SK-MEL-5 (cell line): ENCODE measurements around the gene BAAT. TPM values are rescaled to one million over a fixed set of nuclear protein-coding genes. Genes with fewer than 3 reads are reported as not detected.
"Not testable (repeated sequence)": the region's sequence is repeated elsewhere in the genome, so short reads cannot be mapped to it uniquely, and the experiment has no call there.

Experiments
- DNase-seq: peaks from one replicate; pipeline ENCODE4 v3.0.0-alpha.2; 2016; ENCODE audit warnings: low read depth, low spot score
- in situ Hi-C: cut with HindIII; loops from 2 replicates; pipeline ENCODE4 v1.10.0; 2016; ENCODE audit warnings: low sequenced_read_pairs, high pct_unique_total_duplicates, low pct_unique_long_range_greater_than_20kb
- polyA plus RNA-seq, 2 experiments: library from polyadenylated mRNA; depleted of rRNA; stranded (reverse); fragments of >200 nt; gene quantifications; 2 replicates each; pipeline ENCODE4 v1.2.3, GENCODE V29; 2015
- total RNA-seq: library from RNA; depleted of rRNA; stranded (reverse); fragments of >200 nt; shearing (Covaris generic); gene quantifications from 2 replicates; pipeline ENCODE4 v1.2.3, GENCODE V29; 2014; rRNA removed

BAAT gene
- total RNA-seq: 0.53 and 0.85 TPM in 2 replicates
- polyA plus RNA-seq (2015; cell fraction: cytosol; rRNA removed): 0.40 TPM in 1 of 2 replicates, not detected in the other
- polyA plus RNA-seq (2015; cell fraction: nucleus; rRNA removed): 0.28 and 0.50 TPM in 2 replicates

DNA sequence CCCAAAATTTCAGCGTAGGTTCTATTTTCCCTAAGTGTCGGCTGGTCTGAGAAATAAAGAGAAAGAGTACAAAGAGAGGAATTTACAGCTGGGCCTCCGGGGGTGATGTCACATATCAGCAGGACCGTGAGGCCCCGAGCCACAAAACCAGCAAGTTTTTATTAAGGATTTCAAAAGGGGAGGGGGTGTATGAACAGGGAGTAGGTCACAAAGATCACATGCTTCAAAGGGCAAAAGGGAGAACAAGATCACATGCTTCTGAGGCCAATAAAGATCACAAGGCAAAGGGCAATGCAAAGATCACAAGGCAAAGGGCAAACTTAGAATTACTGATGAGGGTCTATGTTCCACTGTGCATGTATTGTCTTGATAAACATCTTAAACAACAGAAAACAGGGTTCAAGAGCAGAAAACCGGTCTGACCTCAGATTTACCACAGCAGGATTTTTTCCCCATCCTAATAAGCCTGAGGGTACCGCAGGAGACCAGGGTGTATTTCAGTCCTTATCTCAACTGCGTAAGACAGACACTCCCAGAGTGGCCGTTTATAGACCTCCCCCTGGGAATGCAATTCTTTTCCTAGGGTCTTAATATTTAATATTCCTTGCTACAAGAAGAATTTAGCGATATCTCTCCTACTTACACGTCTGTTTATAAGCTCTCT lies at the start of gene BAAT:
BAAT (minus strand) TSS at position 134 of the 664 bp plus-strand sequence. CDS start 13,602 bp downstream, outside the sequence.
- DNase-seq, in situ Hi-C loops: not testable (repeated sequence)

DNA sequence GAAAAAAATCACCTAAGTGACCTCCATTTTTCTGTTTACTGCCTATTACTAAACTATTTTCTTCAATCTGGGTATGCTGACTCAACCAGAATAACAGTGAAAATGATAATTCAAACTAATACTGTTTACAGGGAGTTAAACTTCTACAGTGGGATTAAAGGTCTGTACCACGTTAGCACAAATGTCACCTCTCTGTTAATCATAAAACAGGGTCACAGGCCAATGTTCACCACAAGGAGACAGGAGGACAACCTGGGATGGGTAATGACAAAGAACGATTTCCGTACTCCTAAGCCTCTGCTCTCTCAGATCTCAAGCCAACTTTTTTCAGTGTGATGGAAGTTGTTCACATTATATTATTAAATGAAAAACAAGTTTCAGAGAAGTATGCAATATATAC lies 48.4 kb upstream of the BAAT start:
- in situ Hi-C loops: no loop called here
- no peak for DNase-seq

DNA sequence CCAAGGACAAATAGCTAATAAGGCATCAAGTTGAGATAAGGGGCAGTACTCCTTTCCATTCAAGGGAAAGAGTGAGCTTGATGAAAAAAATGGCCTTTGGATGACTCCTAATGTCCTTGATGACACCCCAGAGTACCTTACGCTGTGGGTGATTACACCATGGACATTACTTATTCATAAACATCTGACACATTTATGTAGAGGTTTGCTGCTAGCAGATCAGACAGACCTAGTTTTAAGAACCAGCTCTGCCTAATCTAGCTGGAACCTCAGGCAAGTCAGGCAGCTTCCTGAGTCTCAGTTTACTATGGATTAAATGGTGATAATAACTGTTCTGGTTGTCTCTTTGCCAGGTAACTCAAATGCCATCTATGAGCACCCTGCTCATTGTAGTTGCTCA lies 47.9 kb upstream of the BAAT start:
- DNase-seq: no peak
- in situ Hi-C loops: no loop called here

DNA sequence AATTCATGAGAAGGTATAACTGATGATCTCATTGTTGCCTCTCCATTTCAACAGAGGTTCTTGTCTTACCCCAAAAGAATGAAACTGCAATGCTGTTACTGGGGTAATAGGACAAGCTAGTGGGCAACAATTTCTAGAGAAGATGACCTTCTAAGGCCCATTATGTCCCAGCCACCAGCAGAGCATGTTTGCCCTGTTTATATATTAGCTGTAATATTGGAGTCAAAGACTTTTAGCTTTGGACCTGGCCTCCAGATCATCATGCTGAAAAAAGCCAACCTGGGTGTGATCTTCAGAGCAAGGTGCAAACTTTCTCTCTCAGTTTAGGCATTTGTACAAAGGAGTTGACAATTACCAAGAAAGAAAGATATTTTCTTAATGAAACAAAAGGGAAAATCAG lies 47.4 kb upstream of the BAAT start:
- in situ Hi-C loops: no loop called here
- no peak for DNase-seq

DNA sequence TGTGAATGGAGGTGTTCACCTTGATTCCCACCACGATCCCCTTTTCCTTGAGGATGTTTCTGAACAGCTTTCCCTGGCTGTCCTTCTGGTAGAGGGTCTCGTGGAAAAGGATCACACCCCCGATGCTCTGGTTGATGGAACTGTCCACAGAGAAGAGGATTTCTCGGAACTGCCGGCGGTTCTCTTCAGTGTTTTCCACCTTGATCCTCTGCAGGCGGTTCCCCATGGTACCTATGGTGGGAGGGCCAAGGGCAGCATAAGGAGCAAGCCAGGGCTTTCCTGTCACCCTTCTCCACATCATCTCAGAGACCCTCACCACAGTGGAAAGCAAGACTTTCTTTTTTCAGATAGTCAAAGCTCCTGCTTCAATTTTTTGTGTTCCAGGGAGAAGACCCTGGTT lies 44.9 kb upstream of the BAAT start:
- in situ Hi-C loops: no loop called here

DNA sequence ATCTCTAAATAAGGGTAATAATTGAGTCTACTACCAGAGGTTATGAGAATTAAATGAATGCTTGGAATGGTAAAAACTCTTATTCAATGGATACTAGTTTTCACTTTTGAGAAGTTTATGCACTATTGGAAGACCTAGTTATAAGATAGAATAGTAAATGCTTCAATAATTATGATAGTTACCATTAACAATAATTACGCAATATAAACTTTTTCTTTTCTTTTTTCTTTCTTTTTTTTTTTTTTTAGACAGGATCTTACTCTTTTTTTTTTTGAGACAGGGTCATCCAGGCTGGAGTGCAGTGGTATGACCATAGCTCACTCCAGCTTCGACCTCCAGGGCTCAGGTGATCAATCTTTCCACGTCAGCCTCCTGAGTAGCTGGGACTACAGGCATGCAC lies 44.1 kb upstream of the BAAT start:
- in situ Hi-C loops: no loop called here
- DNase-seq: no peak

More for the DNA sequence above, 44.9 kb upstream of the BAAT start:
- no peak for DNase-seq

DNA sequence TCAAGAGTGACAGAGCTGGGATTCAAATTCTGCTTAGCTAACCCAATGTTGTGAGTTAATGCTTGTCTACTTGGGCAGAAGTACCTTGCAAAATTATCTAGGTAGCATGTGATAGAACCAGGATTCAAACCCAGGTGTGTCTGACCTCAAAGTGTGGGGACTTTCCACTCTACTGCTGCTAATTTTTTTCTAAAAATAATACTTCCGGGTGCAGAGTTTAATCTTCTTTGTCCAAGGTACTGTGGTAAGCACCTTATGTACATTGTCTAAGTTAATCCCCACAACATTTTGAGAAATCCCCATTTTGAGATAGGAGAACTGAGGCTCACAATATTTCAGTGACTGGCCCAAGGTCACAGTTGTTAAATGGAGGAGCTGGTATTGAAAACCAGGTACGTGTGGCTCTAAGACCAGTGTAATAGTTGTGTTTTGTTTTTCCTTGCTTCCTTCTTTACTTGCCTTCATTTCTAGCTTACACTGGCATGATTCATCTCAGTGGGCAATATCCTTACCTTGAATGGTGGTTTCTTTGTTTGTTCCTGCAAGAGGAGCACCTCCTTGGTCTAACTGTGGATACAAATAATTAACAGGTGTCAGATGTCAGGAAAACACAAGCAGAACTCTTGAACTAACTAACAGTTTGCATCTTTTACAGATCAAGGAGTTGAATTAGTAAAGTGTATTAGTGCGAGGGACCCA lies 43.3 kb upstream of the BAAT start:
- no peak for DNase-seq
- in situ Hi-C loops: no loop called here

DNA sequence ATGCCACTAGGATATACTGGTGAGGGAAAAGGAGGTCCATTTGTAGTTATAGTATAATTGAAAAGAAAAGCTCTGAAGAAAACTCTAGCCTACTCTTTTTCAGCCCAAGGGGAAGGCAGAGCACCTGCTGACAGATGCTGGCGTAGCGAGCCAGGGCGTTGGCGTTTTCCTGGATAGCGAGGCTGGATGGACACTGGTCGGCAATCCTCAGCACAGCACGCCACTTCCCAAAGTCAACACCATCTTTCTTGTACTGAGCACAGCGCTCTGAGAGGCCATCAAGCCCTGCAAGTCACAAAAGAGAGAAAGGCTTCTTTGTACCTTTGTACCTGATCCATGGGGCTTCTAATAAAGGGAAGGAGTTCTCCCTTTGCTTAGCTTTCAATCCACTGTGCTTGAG lies 42.6 kb upstream of the BAAT start:
- no peak for DNase-seq
- in situ Hi-C loops: no loop called here

DNA sequence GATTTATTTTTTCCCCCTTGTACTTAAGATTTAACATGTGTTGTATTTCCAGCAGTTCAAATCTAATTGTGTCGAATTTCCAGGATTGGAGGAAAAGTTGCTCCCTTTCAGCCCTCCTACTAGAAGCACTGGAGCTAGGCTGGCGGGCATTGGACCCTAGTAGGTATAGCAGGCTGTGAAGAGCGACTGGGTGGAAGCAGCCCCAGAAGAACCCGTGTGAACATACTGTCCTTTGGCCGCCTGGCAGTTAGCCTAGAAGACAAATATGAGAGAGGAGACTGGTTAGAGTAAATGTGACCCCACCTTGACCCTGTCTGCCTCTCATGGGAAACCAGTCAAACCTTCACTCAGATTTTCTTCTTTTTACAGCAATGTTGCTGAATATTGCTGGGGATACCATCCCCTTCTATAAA lies 36.9 kb upstream of the BAAT start:
- DNase-seq: no peak
- in situ Hi-C loops: no loop called here

DNA sequence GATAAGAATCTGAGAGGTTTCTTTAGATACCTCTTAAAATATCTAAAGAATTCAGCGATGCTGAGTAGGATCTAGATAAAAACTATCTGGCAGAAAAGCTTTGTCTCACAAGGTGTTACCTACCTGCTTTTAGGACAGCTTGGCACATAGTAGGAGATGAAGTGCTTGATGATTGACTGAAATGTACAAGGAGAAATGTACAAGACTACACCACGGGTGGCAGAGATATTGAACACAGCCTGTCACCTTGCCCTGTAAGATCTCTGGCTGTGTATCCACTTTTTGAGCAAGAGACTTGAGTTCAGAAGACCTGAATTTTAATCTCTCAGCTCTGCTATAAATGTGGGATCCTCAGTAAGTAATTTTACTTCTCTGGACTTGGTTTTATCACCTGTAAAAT lies 35.1 kb upstream of the BAAT start:
- in situ Hi-C loops: no loop called here
- no peak for DNase-seq

DNA sequence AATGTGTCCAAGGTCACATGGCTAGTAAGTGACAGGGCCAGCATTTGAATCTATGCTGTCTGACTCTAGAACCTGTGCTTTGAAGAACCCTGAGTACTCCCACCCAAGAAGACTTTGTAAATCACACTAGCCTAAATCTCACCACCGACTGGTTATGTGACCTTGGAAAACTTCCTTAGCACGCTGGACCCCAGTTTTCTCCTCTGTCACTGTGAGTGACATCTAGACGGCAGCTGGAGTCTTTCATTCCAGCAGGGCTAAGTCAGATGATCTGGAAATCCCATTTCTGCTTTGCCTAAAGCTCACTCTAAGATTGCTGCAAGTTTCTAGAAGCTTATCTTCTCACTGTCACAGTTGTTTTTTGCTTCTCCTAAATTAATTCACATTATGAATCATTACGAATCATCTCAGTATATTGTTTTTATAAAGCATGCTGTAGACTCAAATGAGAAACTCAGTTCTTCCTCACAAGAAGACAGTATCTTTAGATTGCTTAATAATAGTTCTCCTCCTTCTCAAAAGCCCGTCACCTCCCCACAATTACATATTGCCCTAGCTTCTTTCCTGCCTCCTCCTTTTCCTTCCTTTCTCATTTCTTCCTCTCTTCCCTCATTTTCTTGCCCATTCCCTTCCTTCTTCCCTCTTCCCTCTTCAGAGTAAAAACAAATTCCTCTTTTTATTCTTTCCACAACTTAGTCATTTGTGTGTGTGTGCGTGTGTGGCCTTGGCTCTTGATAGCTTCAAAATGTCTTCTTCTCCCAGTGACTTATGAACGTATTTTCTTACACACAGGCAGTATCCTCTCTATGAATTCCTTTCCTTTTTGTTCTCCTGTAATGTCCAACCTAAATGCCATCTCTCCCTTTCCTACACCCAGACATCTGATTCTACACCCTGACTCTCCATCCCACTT lies 34.0 kb upstream of the BAAT start:
- in situ Hi-C loops: no loop called here
- no peak for DNase-seq

DNA sequence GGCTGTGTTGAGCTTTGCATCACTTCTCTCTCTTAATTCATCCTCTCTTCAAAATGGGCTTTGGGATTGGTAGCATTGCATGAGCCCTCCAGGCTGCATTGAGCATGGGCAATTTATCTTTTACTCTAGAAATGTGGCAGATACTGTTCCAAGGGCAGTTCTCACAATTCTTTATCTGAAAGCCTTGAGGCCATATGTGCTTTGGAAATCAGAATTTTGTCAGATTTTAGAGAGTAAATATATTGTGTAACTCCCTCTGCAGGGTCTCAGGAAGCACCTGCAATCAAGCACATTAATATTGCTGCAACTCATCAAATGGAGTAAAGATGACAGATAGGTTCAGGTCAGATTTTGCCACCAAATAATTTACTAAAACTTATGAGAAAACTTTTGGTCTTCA lies 33.2 kb upstream of the BAAT start:
- no peak for DNase-seq
- in situ Hi-C loops: no loop called here

DNA sequence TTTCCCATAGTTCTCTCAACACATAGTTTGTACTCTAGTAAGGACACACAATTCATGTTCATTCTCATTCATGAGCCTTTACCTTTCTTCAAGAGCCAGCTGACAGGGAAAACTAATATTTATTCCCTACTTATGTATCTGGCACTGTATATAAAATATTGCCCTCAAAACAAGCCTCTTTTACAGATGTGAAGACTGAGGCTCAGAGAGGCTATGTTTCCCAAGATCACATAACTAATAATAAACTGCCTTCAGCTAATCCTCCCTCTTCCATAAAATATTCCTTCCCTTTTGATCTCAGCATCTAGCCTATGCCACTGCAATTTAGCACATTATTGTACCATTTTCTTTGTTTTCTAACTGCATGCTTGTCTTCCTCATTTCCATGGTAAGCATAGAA lies 32.6 kb upstream of the BAAT start:
- no peak for DNase-seq
- in situ Hi-C loops: no loop called here

DNA sequence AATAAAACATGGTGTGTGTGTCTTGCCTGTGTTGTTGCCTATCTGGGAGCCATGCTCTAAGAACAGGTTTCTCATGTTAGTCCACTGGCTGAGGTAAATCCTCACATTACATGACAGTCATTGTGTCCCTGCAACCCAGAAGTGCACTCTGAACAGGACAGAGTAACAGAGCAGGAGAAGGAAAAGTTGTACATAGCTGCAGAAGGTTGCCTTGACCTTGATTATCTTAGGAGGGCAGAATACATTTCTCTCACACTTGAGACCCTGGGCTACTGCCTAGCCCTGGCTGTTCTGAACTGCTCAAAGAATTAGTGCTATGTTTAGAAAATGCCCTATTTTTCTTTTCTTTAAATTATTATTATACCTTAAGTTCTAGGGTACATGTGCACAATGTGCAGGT lies 30.8 kb upstream of the BAAT start:
- DNase-seq: no peak
- in situ Hi-C loops: no loop called here

DNA sequence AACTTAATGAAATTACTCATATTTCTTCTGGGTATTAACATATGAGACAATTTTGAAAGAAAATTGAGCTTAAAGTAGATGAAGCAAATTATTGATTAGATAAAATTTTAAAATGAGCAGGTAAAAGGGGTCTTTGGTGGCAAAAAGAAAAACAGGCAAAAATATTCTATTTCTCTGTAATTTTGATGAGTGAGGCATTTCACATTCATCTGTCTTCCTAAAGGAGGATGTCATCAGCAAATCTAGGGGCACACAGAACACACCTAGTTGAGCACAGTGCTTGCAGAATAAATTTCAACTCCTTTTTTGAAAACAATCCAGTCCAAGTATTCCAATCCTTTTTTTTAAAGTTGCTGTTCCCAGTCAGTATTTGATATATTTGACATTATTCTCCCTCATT lies 30.0 kb upstream of the BAAT start:
- in situ Hi-C loops: no loop called here
- no peak for DNase-seq

DNA sequence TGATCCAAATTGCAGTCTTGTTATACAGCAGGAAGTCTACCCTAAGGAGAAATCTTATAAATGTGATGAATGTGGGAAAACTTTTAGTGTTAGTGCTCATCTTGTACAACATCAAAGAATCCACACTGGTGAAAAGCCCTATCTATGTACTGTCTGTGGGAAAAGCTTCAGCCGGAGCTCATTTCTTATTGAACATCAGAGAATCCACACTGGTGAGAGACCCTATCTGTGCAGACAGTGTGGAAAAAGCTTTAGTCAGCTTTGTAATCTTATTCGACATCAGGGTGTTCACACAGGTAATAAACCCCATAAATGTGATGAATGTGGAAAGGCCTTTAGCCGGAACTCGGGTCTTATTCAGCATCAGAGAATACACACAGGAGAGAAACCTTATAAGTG lies 24.3 kb upstream of the BAAT start:
- DNase-seq: no peak
- in situ Hi-C loops: no loop called here

DNA sequence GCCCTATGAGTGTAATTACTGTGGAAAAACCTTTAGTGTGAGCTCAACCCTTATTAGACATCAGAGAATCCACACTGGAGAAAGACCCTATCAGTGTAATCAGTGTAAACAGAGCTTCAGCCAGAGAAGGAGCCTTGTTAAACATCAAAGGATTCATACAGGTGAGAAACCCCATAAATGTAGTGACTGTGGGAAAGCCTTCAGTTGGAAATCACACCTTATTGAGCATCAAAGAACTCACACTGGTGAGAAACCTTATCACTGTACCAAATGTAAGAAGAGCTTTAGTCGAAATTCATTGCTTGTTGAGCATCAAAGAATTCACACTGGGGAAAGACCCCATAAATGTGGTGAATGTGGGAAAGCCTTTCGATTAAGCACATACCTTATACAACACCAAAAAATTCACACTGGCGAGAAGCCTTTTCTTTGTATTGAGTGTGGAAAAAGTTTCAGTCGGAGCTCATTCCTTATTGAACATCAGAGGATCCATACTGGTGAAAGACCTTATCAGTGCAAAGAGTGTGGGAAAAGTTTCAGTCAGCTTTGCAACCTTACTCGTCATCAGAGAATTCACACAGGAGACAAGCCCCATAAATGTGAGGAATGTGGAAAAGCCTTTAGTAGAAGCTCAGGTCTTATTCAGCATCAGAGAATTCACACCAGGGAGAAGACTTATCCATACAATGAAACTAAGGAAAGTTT lies 23.7 kb upstream of the BAAT start:
- in situ Hi-C loops: no loop called here

More for the DNA sequence above, 23.7 kb upstream of the BAAT start:
- no peak for DNase-seq
